ENCODE measurements around the gene CDHR1.

GRCh38 chr10:84163996-84164395, 30.3 kb upstream of the CDHR1 start:
- no peak for TF ChIP-seq POLR2AphosphoS5 (IDR thresholded peaks at IDR 0.05)
- TF ChIP-seq CTCF (IDR thresholded peaks at IDR 0.05 in 8 of 11, conservative IDR thresholded peaks at IDR 0.05 in 3 of 11) = no peak

Measured in spleen (tissue), 7 donors.